ENCODE results near the gene ARHGAP42.

Gene ARHGAP42

DNA sequence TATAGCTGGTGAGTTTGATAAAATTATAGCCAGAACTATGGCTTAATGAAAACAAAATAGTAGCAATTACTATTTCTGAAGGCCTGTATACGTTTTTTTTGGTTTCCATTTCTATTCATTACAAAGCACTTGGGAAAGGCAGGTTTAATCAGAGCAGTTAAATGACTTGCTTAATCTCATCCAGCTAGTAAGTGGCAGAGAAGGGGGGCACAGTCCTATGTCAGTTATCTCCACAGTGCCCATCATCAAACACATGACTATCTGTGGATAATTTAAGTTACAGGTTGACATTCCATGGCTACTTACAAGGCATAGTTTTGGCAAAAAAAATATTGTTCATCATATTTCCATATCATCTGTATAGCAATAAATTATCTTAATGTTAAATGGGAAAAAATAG lies 348.8 kb downstream of the ARHGAP42 start:
- TF ChIP-seq, protein P1, sequence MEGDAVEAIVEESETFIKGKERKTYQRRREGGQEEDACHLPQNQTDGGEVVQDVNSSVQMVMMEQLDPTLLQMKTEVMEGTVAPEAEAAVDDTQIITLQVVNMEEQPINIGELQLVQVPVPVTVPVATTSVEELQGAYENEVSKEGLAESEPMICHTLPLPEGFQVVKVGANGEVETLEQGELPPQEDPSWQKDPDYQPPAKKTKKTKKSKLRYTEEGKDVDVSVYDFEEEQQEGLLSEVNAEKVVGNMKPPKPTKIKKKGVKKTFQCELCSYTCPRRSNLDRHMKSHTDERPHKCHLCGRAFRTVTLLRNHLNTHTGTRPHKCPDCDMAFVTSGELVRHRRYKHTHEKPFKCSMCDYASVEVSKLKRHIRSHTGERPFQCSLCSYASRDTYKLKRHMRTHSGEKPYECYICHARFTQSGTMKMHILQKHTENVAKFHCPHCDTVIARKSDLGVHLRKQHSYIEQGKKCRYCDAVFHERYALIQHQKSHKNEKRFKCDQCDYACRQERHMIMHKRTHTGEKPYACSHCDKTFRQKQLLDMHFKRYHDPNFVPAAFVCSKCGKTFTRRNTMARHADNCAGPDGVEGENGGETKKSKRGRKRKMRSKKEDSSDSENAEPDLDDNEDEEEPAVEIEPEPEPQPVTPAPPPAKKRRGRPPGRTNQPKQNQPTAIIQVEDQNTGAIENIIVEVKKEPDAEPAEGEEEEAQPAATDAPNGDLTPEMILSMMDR (IDR thresholded peaks at IDR 0.05), result no peak
